Mucosa of gallbladder (tissue), 1 donor: ENCODE data around the gene POLR3A. TPM values are rescaled to one million over a fixed set of nuclear protein-coding genes. Genes with fewer than 3 reads are reported as not detected.
A peak's percentile ranks its signal among the peaks of the same experiment; 100 is the strongest.

ENCODE experiments used
- DNase-seq: peaks from one replicate; pipeline ENCODE4 v3.0.0-alpha.2; 2020; ENCODE audit warnings: low spot score
- total RNA-seq: library from RNA; stranded (reverse); gene quantifications from one replicate; pipeline ENCODE4 v1.2.1, GENCODE V29; 2021
- donor health status: DM: no; HTN: no; CAD: no.

The POLR3A gene
- total RNA-seq, 1 donor from 2014 or later = 12.1 TPM

DNA sequence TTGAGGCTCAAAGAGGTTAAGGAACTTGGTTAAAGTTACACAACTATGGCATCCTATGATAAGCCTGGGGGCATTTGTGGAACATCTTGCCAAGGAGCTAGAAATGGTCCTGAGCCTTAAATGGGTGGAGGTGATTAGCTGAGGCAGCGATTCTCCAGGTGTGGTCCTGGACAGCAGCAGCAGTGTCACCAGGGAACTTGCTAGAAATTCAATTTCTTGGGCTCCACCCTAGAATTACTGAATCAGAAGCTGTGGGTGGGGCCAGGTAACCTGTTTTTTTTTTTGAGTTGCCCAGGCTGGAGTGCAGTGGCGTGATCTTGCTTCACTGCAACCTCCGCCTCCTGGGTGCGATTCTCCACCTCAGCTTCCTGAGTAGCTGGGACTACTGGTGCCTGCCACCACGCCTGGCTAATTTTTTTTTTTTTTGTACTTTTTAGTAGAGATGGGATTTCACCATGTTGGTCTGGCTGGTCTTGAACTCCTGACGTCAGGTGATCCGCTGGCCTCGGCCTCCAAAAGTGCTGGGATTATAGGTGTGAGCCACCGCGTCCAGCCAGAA is 17.5 kb upstream of the POLR3A start:
- no peak for DNase-seq

GRCh38 chr10:78045856-78046255 is 16.5 kb upstream of the POLR3A start:
- no peak for DNase-seq

DNA sequence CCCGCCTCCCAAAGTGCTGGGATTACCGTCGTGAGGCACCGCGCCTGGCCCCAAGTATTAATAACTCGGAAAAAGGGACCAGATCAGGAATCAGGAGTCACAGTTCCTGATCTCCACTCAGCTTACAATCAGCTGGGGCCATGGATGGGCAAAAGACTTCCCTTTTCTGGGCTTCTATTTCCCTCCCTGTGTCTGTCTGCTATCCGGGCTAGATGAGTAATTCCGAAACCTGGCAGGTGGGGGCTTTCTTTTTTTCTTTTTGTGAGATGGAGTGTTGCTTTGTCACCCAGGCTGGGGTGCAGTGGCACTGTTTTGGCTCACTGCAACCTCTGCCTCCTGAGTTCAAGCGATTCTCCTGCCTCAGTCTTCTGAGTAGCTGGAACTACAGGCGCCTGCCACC is 15.9 kb upstream of the POLR3A start:
- no peak for DNase-seq

- no peak for DNase-seq
Observed at GRCh38 chr10:78044699-78045098, 15.4 kb upstream of the POLR3A start.

- DNase-seq = no peak
Observed at GRCh38 chr10:78044179-78044578, 14.9 kb upstream of the POLR3A start.

DNA sequence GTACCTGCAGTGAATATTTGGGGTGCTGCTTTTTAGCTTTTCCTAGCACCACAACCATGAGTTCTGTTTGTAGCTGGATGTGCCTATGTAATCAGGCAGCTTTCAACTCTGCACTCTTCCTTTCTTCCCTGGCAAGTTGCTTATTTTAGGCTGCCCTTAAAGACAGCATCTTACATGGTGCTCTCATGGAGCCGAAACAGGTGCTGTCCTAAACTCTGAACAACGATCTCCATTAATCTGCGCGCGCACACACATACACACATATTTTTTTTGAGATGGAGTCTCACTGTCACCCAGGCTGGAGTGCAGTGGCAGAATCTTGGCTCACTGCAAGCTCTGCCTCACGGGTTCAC is 13.4 kb upstream of the POLR3A start:
- no peak for DNase-seq

DNA sequence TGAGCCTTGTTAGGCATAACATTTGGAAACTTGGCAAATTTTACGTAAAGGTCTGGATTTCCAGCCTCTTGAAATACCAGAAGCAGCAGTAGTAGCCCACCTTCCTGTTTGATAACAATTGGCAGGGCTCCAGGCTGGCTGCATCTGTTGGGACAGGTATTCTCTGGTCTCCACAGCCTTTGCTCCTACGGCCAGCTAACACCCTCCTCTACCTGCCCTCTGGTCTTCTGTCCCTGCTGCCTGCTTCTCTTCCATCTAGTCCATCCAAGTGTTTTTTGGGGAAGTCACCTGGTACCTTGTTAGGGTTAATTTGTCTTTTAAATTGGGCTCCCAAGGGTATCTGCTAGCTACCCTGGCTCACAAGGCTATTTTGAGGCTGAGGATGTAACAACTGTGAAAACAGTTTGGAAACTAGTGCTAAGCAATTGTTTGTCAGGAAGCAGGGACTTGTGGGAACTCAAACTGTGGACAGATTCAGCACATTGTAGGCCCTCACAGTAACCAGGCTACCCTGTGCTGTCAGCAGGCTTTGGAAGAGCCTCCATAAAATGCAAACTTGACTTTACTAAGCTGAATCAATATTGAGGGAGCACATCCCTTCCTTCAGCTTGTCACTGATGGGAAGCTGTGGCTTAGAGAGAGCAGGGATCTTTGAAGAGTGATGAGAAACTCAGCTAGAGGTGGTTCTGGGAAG is 12.9 kb upstream of the POLR3A start:
- DNase-seq = no peak

- no peak for DNase-seq
Observed at GRCh38 chr10:78041170-78042057, 12.1 kb upstream of the POLR3A start.

GRCh38 chr10:78039743-78040142 is 10.4 kb upstream of the POLR3A start:
- no peak for DNase-seq

DNA sequence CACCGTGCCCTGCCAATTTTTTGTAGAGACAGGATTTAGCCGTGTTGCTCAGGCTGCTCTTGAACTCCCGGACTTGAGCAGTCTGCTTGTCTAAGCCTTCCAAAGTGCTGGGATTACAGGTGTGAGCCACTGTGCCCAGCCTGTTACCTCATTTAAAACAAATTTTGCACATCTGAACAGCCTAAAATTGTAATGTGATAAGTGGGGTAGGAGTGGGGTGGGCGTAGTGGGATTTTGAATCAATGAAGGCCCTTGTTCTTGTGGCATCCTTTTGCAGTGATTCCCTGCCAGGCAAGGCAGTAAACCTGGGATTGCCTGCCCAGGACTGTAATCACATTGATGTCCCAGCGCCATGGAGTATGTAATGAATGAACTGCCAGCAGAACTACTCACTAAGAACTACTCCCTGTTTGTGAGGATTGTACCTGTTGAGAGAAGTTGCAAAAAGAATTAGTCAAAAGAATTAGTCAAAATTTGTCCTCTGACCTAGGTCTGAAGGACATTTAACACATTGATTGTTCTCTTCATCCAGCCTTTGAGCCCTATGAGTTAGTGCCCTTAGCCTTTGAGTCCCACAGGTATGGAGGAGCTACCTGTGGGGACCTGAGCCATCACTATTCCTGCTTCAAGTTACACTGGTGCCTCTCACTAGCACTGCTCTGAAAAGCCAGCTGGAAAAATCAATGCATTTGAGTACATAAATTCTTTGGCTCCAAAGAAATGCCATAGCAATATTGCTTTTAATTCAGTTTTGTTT is 9.7 kb upstream of the POLR3A start:
- no peak for DNase-seq

- no peak for DNase-seq
Observed at GRCh38 chr10:78038105-78038504, 8.8 kb upstream of the POLR3A start.

- no peak for DNase-seq
Observed at GRCh38 chr10:78035933-78036583, 6.7 kb upstream of the POLR3A start.

- DNase-seq = no peak
Observed at GRCh38 chr10:78035437-78035836, 6.1 kb upstream of the POLR3A start.

GRCh38 chr10:78035025-78035424 is 5.7 kb upstream of the POLR3A start:
- DNase-seq = no peak

- DNase-seq = peak; percentile 98
Observed at GRCh38 chr10:78033637-78034470, 4.5 kb upstream of the POLR3A start, which contains the start of gene RPS24. Gene RPS24, plus strand, starts transcription at chr10:78033863. Its CDS starts 39 bp downstream, at chr10:78033902.

DNA sequence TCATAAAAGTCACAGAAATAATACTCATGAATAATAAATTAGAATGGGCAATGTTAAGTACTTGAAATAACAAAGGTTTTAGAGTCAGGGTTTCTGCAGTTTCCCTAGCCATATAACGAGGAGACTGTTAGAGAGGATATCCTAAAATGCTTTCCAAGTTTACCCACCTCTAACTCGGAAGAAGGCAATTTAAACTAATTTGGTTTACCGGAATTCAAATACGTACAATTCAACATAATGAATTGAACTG is 4.0 kb upstream of the POLR3A start:
- no peak for DNase-seq

DNA sequence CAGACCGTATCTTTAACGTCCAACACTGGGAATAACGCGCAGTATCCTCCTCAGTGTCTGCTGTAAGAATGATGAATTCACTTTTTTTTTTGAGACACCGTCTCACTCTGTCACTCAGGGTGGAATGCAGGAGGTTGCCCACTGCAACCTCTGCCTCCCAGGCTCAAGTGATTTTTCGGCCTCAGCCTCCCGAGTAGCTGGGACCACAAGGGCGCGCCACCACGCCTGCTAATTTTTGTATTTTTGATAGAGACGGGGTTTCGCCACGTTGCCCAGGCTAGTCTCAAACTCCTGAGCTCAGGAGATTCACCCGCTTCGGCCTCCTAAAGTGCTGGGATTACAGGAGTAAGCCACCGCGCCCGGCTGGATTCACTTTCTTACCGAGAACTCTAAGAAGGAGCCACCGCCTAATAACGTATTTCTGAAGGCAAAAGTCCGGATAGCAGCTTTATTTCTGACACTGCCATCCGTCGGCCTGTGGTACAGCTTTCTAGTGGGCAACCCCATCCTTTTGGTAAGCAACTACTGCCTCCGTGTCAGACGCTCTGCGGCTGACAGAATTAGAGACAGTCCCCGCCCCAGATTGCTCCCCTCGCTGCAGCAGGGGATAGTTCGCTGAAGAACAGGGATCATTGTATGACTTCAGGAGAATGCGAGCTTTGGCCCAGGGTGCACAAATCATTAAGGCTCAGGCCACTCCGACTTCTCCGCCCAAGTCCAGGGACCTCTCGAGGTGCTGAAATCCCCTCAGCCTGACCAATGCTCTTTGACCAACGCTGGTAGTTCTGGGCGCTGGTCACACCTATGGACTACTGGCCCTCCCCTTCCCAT is 662 bp downstream of the POLR3A start:
- no peak for DNase-seq

- DNase-seq = no peak
Observed at GRCh38 chr10:78025685-78026364, 3.5 kb downstream of the POLR3A start.

DNA sequence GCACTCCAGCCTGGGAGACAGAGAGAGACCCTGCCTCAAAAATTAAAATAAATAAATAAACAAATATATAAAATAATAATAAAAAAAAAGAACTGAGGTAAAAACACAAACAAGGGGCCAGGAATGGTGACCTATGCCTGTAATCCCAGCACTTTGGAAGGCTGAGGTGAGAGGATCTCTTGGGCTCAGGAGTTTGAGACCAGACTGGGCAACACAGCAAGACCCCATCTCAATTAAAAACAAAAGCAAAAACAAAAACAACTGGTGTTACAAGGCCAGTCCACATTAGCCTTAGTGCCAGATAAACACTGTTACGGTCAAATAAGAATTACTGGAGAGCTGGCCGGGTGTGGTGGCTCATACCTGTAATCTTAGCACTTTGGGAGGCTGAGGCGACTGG is 5.6 kb downstream of the POLR3A start:
- no peak for DNase-seq
